Measurements from ENCODE around the gene EYS.

GRCh38 chr6:65289491-65289890 is 417.5 kb downstream of the EYS start:
- TF ChIP-seq ZNF8 (CRISPR knock-in tag; IDR thresholded peaks at IDR 0.05), result no peak
- TF ChIP-seq PATZ1 (CRISPR knock-in tag; IDR thresholded peaks at IDR 0.05; ENCODE audit: borderline replicate concordance), result no peak
- no peak for TF ChIP-seq ARNTL (CRISPR knock-in tag; IDR thresholded peaks at IDR 0.05; ENCODE audit: borderline replicate concordance, low read depth)
- no peak for TF ChIP-seq CSRNP3 (CRISPR knock-in tag; IDR thresholded peaks at IDR 0.05)
- no peak for TF ChIP-seq CSDC2 (CRISPR knock-in tag; IDR thresholded peaks at IDR 0.05)

Data from SK-N-SH treated with all-trans-retinoic acid at 6 μM for 48 hours (cell line).